ENCODE data around the gene ANKS1B. TPM values are rescaled to one million over a fixed set of nuclear protein-coding genes. Genes with fewer than 3 reads are reported as not detected.

Gene ANKS1B
- total and polyA plus RNA-seq, 11 donors = 0.62 to 5.8 (median 1.8) TPM

DNA sequence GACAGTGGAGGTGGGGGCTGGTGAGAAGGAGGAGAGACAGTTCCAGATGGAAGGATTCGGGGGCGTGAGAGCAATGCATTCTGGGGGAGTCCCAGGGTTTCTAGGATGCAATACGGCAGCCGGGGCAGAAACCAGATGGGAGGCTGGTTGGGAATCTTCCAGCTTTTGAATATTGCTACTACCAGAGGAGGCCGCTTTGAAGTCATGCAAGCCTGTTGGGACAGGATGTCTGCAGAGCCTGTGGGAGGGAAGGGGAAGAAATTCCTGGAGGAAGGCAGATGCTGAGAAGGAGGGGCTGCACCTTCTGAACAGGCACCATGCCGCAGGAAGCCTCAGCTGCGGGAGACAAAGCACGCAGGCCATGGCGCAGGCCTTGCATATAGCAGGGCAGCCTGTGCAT lies 1234.2 kb downstream of the ANKS1B start:
- WGBS, 4 donors = 38 to 64% (median 48%) methylated on average over 5 to 9 of the region's 9 CpGs
- TF ChIP-seq, protein P1, sequence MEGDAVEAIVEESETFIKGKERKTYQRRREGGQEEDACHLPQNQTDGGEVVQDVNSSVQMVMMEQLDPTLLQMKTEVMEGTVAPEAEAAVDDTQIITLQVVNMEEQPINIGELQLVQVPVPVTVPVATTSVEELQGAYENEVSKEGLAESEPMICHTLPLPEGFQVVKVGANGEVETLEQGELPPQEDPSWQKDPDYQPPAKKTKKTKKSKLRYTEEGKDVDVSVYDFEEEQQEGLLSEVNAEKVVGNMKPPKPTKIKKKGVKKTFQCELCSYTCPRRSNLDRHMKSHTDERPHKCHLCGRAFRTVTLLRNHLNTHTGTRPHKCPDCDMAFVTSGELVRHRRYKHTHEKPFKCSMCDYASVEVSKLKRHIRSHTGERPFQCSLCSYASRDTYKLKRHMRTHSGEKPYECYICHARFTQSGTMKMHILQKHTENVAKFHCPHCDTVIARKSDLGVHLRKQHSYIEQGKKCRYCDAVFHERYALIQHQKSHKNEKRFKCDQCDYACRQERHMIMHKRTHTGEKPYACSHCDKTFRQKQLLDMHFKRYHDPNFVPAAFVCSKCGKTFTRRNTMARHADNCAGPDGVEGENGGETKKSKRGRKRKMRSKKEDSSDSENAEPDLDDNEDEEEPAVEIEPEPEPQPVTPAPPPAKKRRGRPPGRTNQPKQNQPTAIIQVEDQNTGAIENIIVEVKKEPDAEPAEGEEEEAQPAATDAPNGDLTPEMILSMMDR (IDR thresholded peaks at IDR 0.05) = no peak
- TF ChIP-seq POLR2A (IDR thresholded peaks at IDR 0.05) = no peak
- Histone ChIP-seq H3K4me1 (peaks cover 0 to 9% (median under 1%) of the 10 kb centered on the region in 12 donors), H3K36me3 (no peaks in the 10 kb centered on the region), H3K27ac (no peak overlapping the region), H3K27me3 (peaks cover 0 to 14% (median 10%) of the 10 kb centered on the region in 9 donors), H3K9me3 (no peaks in the 10 kb centered on the region), H3K4me3 (no peak overlapping the region)
- DNase-seq (no peak), ATAC-seq (no peak)
- intact Hi-C loops (cut with DNase I) = no loop called here

DNA sequence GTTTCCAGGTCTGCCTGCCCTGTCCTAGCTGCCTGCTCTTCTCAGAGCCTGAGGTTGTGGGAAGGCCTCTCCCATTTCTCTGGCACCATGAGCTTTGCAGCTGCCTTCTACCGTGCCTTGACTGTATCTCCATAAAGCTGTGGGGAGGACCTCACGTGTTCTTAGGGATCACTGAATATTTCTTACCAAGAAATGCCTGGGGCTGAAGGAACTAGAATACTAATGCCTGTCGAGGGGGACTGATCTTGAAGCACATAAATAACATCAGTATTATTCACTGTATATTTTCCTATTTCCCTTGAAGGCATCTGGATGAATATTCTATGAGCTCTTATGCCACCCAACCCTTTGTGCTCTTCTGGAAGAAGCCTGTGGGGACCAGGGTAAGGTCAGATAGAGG lies 1236.3 kb downstream of the ANKS1B start:
- peaks cover 0 to 15% (median 2%) of the 10 kb centered on the region in 12 donors for H3K4me1 ChIP-seq
- H3K4me3 ChIP-seq = no peak overlapping the region
- DNase-seq = no peak
- peaks cover 0 to 21% (median 12%) of the 10 kb centered on the region in 9 donors for H3K27me3 ChIP-seq
- H3K36me3 ChIP-seq = no peaks in the 10 kb centered on the region
- intact Hi-C loops (cut with DNase I) = no loop called here
- 84 to 92% (median 88%) methylated on average over 3 of the region's 3 CpGs for WGBS, 4 donors
- TF ChIP-seq, protein P1 (IDR thresholded peaks at IDR 0.05) = no peak
- no peak for TF ChIP-seq POLR2A (IDR thresholded peaks at IDR 0.05)
- no peak overlapping the region for H3K27ac ChIP-seq
- no peaks in the 10 kb centered on the region for H3K9me3 ChIP-seq
- ATAC-seq = no peak

DNA sequence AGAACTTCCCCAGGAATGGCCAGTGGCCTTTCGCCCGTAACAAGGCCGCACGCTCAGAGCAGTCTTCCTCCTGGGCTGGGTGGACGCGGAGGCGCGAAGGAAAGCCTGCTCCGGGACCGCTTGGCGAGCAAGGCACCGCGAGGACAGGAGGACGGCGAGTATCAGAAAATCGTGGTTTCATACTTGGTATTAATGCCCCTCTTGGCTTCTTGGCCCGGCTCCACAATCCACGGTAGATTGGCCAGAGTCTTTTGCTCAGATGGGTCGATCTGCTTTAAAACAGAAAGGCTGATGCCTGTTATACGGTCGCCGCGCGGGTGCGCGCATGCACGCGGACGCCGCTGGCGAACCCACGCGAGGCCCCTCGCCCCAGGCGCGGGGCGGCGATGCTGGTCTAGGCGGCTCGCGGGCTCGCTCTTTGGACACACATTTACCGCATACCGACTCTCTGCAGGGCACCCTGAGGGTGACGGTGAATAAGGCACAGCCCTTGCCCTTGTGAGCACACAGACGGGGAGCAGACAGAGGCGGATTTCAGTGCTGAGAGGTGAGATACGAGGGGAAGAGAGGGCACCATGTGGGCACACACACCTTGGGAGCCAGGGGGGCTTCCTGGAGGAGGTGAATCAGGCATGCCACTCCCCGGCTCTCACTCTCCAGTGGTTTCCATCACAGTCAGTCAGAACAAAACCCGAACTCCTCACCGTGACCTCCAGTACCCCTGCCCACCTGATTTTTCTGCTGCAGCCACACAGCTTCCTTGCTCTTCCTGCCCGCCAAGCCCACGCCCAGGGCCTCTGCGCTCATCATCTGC lies 1239.0 kb downstream of the ANKS1B start:
- Histone ChIP-seq H3K9me3 (peaks cover 0 to 2% (median 0%) of the 10 kb centered on the region in 12 donors), H3K4me1 (peaks cover 0 to 15% (median 2%) of the 10 kb centered on the region in 12 donors), H3K27me3 (peaks cover 0 to 31% (median 12%) of the 10 kb centered on the region in 9 donors), H3K27ac (no peak overlapping the region), H3K4me3 (peak overlapping the region in 11 of 12 donors; percentile 34 to 59 (median 46)), H3K36me3 (no peaks in the 10 kb centered on the region)
- intact Hi-C loops (cut with DNase I) = no loop called here
- TF ChIP-seq, protein P1 (IDR thresholded peaks at IDR 0.05) = no peak
- TF ChIP-seq POLR2A (IDR thresholded peaks at IDR 0.05) = no peak
- ATAC-seq = peak in 3 of 4 donors; percentile 42 to 70 (median 58)
- WGBS, 4 donors = 17 to 31% (median 21%) methylated on average over 35 to 54 of the region's 54 CpGs
- DNase-seq = peak in 1 of 5 donors; percentile 35

DNA sequence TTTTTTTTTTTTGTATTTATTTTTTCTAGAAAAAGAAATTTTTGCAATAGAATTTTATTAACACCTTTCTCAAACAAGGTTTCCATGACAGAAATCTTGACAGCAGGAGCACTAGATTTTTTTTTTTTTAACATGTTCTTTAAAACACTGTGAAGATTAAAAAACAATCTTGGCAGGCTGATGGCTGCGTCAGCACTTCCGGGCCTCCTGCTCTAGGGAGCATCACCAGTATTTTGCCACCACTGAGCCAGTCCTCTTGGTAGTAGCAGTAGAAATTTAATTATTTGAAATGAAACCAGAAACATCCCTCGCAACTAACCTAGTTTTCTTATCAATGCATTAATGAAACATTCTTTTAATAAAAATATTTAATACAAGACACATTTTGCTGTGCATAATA lies 1240.1 kb downstream of the ANKS1B start:
- H3K36me3 ChIP-seq = no peaks in the 10 kb centered on the region
- intact Hi-C loops (cut with DNase I) = no loop called here
- H3K27me3 ChIP-seq = peaks cover 0 to 31% (median 12%) of the 10 kb centered on the region in 9 donors
- WGBS, 4 donors = 75 to 88% (median 81%) methylated on average over 3 of the region's 3 CpGs
- H3K4me3 ChIP-seq = no peak overlapping the region
- H3K4me1 ChIP-seq = peaks cover 0 to 15% (median 2%) of the 10 kb centered on the region in 12 donors
- TF ChIP-seq POLR2A (IDR thresholded peaks at IDR 0.05) = no peak
- TF ChIP-seq, protein P1 (IDR thresholded peaks at IDR 0.05) = no peak
- ATAC-seq = no peak
- H3K9me3 ChIP-seq = peaks cover 0 to 4% (median 0%) of the 10 kb centered on the region in 12 donors
- DNase-seq = no peak
- H3K27ac ChIP-seq = no peak overlapping the region
